H1 (cell line): ENCODE data around the gene FOXG1. TPM values are rescaled to one million over a fixed set of nuclear protein-coding genes. Genes with fewer than 3 reads are reported as not detected.

Experiments
- CTCF ChIA-PET: fragments of 300-600 bp; sonication (Branson Sonifier 250); formaldehyde crosslinking; loops from one replicate; lab custom pipeline; 2021; ENCODE audit not compliant: partially characterized antibody; lab: Charles Lee
- POLR2A ChIA-PET: fragments of 300-600 bp; sonication (Branson Sonifier 250); formaldehyde crosslinking; loops from one replicate; lab custom pipeline; 2021; ENCODE audit warnings: inconsistent platforms; ENCODE audit not compliant: partially characterized antibody; lab: Charles Lee
- DNase-seq, 2 experiments: peaks; one replicate each; pipeline versions ENCODE4 v3.0.0 to v3.0.0-alpha.2; 2010 to 2022; ENCODE audit warnings: low spot score in 2 of 2, low read depth in 1 of 2, mixed read lengths in 1 of 2
- FAIRE-seq: peaks from 2 replicates; lab custom pipeline; 2011; peaks lifted over from hg19 to GRCh38; lab: Jason Lieb, UNC
- H2AFZ ChIP-seq: 2 replicates; pipeline ENCODE4 v1.8.1; 2012; ENCODE audit warnings: low read length, inconsistent platforms
- H2AK5ac ChIP-seq: 2 replicates; pipeline ENCODE4 v1.6.1; 2013; ENCODE audit warnings: low read depth, low read length
- H2BK120ac ChIP-seq: replicated peaks from 2 replicates; pipeline ENCODE3; 2013; ENCODE audit warnings: low read depth, low read length, inconsistent platforms
- H2BK12ac ChIP-seq: 2 replicates; pipeline ENCODE4 v1.6.1; 2013; ENCODE audit warnings: low read depth, low read length
- H2BK15ac ChIP-seq: 2 replicates; pipeline ENCODE4 v1.6.1; 2013; ENCODE audit warnings: low read length
- H2BK20ac ChIP-seq: 2 replicates; pipeline ENCODE4 v1.6.1; 2013; ENCODE audit warnings: low read length
- H2BK5ac ChIP-seq: 2 replicates; pipeline ENCODE4 v1.6.1; 2013; ENCODE audit warnings: low read depth, low read length
- H3K14ac ChIP-seq: 2 replicates; pipeline ENCODE4 v1.6.1; 2013; ENCODE audit warnings: inconsistent platforms; ENCODE audit not compliant: insufficient read length
- H3K18ac ChIP-seq: 2 replicates; pipeline ENCODE4 v1.6.1; 2013; ENCODE audit warnings: low read length; ENCODE audit errors: extremely low read depth
- H3K23ac ChIP-seq: 2 replicates; pipeline ENCODE4 v1.6.1; 2013; ENCODE audit warnings: inconsistent platforms; ENCODE audit not compliant: insufficient read length
- H3K23me2 ChIP-seq: 2 replicates; pipeline ENCODE4 v1.6.1; 2013; ENCODE audit warnings: low read depth, low read length
- H3K27ac ChIP-seq: 2 replicates; pipeline ENCODE4 v1.6.1; 2011; ENCODE audit warnings: low read depth, low read length, inconsistent platforms
- H3K27me3 ChIP-seq, 4 experiments: replicated peaks in 1 of 4; 1 replicate in 1 of 4; 2 replicates in 3 of 4; pipeline versions ENCODE4 v1.6.1 to v1.8.1; 2011 to 2013; ENCODE audit warnings: low read length in 3 of 4, mild to moderate bottlenecking in 3 of 4, inconsistent platforms in 2 of 4, mixed read lengths in 2 of 4, moderate library complexity in 1 of 4; ENCODE audit not compliant: control insufficient read depth in 3 of 4, insufficient read depth in 3 of 4; ENCODE audit errors: extremely low read depth in 1 of 4
- H3K36me3 ChIP-seq, 4 experiments: 2 replicates each; pipeline versions ENCODE4 v1.6.1 to v1.8.1; 2011 to 2013; ENCODE audit warnings: mild to moderate bottlenecking in 4 of 4, low read length in 3 of 4, moderate library complexity in 2 of 4, control low read depth in 1 of 4, inconsistent platforms in 1 of 4; ENCODE audit not compliant: insufficient read depth in 4 of 4, control insufficient read depth in 2 of 4
- H3K4ac ChIP-seq: replicated peaks from 2 replicates; pipeline ENCODE3; 2013; ENCODE audit warnings: low read length, low read depth, mixed read lengths, inconsistent platforms; ENCODE audit not compliant: insufficient read length
- H3K4me1 ChIP-seq, 4 experiments: replicated peaks in 1 of 4; 1 replicate in 1 of 4; 2 replicates in 3 of 4; pipeline versions ENCODE4 v1.6.1 to v1.8.1; 2011 to 2013; ENCODE audit warnings: low read length in 3 of 4, inconsistent platforms in 2 of 4, mixed read lengths in 1 of 4; ENCODE audit not compliant: insufficient read depth in 4 of 4, control insufficient read depth in 3 of 4
- H3K4me2 ChIP-seq, 2 experiments: 2 replicates each; pipeline versions ENCODE4 v1.6.1 to v1.8.1; 2011 to 2013; ENCODE audit warnings: low read depth in 2 of 2, low read length in 2 of 2, control low read depth in 1 of 2, inconsistent platforms in 1 of 2, mild to moderate bottlenecking in 1 of 2; ENCODE audit not compliant: insufficient read depth in 1 of 2
- H3K4me3 ChIP-seq, 4 experiments: fragments of 200-600, 300-600 bp in 1 of 4; sonication (generic), shearing (Covaris generic), sonication (Bioruptor Twin) in 1 of 4; 2 replicates each; pipeline versions ENCODE4 v1.5.1 to v1.8.1; 2011 to 2016; ENCODE audit warnings: low read length in 4 of 4, low read depth in 3 of 4, control low read depth in 2 of 4, inconsistent platforms in 2 of 4, mild to moderate bottlenecking in 2 of 4, mixed read lengths in 1 of 4, moderate library complexity in 1 of 4; ENCODE audit not compliant: insufficient read depth in 2 of 4; ENCODE audit errors: extremely low read depth in 1 of 4
- H3K56ac ChIP-seq: replicated peaks from 2 replicates; pipeline ENCODE3; 2013; ENCODE audit warnings: low read depth, mild to moderate bottlenecking, mixed read lengths, low read length, inconsistent platforms; ENCODE audit not compliant: insufficient read length
- H3K79me1 ChIP-seq: 2 replicates; pipeline ENCODE4 v1.6.1; 2013; ENCODE audit warnings: low read depth, low read length, control low read depth
- H3K79me2 ChIP-seq, 2 experiments: 2 replicates each; pipeline versions ENCODE4 v1.6.1 to v1.8.1; 2012 to 2013; ENCODE audit warnings: low read length in 2 of 2, mild to moderate bottlenecking in 2 of 2, inconsistent platforms in 1 of 2; ENCODE audit not compliant: insufficient read depth in 2 of 2, control insufficient read depth in 1 of 2
- H3K9ac ChIP-seq, 4 experiments: replicated peaks in 1 of 4; 1 replicate in 1 of 4; 2 replicates in 3 of 4; pipeline versions ENCODE4 v1.6.1 to v1.8.1; 2011 to 2013; ENCODE audit warnings: low read depth in 3 of 4, low read length in 3 of 4, control low read depth in 2 of 4, mild to moderate bottlenecking in 2 of 4, moderate library complexity in 2 of 4, inconsistent platforms in 1 of 4; ENCODE audit errors: extremely low read depth in 1 of 4
- H3K9me3 ChIP-seq, 2 experiments: 2 replicates each; pipeline versions ENCODE4 v1.6.1 to v1.8.1; 2012 to 2013; ENCODE audit warnings: mild to moderate bottlenecking in 2 of 2, moderate library complexity in 2 of 2, control low read depth in 1 of 2, inconsistent platforms in 1 of 2, low read depth in 1 of 2, low read length in 1 of 2, mixed read lengths in 1 of 2; ENCODE audit not compliant: insufficient read depth in 2 of 2
- H4K20me1 ChIP-seq, 2 experiments: replicated peaks in 1 of 2; 2 replicates each; pipeline versions ENCODE3 to v1.8.1; 2011 to 2013; ENCODE audit warnings: inconsistent platforms in 2 of 2, low read length in 2 of 2, mild to moderate bottlenecking in 1 of 2; ENCODE audit not compliant: insufficient read depth in 2 of 2, control insufficient read depth in 1 of 2
- H4K5ac ChIP-seq: 2 replicates; pipeline ENCODE4 v1.6.1; 2013; ENCODE audit warnings: low read length, low read depth, mixed read lengths, inconsistent platforms; ENCODE audit not compliant: insufficient read length
- H4K8ac ChIP-seq: 2 replicates; pipeline ENCODE4 v1.8.0; 2013; ENCODE audit warnings: mild to moderate bottlenecking, moderate library complexity, low read length, inconsistent platforms; ENCODE audit not compliant: insufficient read depth; ENCODE audit errors: extremely low read depth
- H4K91ac ChIP-seq: replicated peaks from 2 replicates; pipeline ENCODE3; 2013; ENCODE audit warnings: low read length, mixed read lengths, inconsistent platforms; ENCODE audit not compliant: insufficient read length
- ATF2 ChIP-seq: IDR thresholded peaks from 2 replicates; pipeline ENCODE4 v1.6.1; 2012; ENCODE audit warnings: low read length, inconsistent platforms
- SUZ12 ChIP-seq: fragments of 200-600 bp; sonication (generic); IDR thresholded peaks from 2 replicates; pipeline ENCODE4 v1.6.1; 2012; ENCODE audit warnings: mild to moderate bottlenecking, inconsistent platforms, low read length, moderate library complexity, mixed read lengths
- WGBS, 2 experiments: shearing (Covaris generic) in 1 of 2; methylation state at CpG; one replicate each; pipeline versions ENCODE4 v1.1.6 to v1.1.7; 2013 to 2015; ENCODE audit warnings: low lambda C conversion rate in 2 of 2, mixed read lengths in 2 of 2, inconsistent platforms in 1 of 2, low coverage in 1 of 2, missing lambda C conversion rate in 1 of 2; ENCODE audit not compliant: insufficient replicate concordance in 2 of 2, insufficient coverage in 1 of 2, insufficient read length in 1 of 2; ENCODE audit errors: extremely low coverage in 1 of 2, missing lambda C conversion rate in 1 of 2; 5-methylcytosine and 5-hydroxymethylcytosine counted together
- polyA plus RNA-seq, 7 experiments: library from polyadenylated mRNA; depleted of rRNA in 3 of 7; stranded (reverse) in 5 of 7; unstranded in 2 of 7; fragments of >200 nt in 5 of 7; fragments of 200-250 nt in 2 of 7; gene quantifications; 1 replicate in 5 of 7; 2 replicates in 1 of 7; 4 replicates in 1 of 7; pipeline versions ENCODE4 v1.2.1 to v1.2.3, GENCODE V29; 2011 to 2013; ENCODE audit warnings: missing spikeins in 2 of 7, mixed read lengths in 2 of 7
- total RNA-seq: library from RNA; stranded (reverse); fragmentation: NEBNext Ultra II Directional; extraction: Animal tissue kit (Norgen Biotek cat#: 25700); gene quantifications from 2 replicates; pipeline ENCODE4 v1.2.1, GENCODE V29; 2021
- TF ChIP-seq, protein P1 (sequence below), 3 experiments: IDR thresholded peaks; 1 replicate in 2 of 3; 2 replicates in 1 of 3; pipeline versions ENCODE4 v1.5.1 to v1.6.1; 2011; ENCODE audit warnings: low read length in 3 of 3, mild to moderate bottlenecking in 3 of 3, inconsistent platforms in 2 of 3, low read depth in 1 of 3, moderate library complexity in 1 of 3; ENCODE audit not compliant: insufficient read depth in 1 of 3; ENCODE audit errors: control extremely low read depth in 1 of 3

FOXG1 gene
- total and polyA plus RNA-seq, 2 of the 8 experiments (the other 6 are each of a cell fraction or from before 2014, with no cell fraction given), result 0.03 to 0.24 TPM

DNA sequence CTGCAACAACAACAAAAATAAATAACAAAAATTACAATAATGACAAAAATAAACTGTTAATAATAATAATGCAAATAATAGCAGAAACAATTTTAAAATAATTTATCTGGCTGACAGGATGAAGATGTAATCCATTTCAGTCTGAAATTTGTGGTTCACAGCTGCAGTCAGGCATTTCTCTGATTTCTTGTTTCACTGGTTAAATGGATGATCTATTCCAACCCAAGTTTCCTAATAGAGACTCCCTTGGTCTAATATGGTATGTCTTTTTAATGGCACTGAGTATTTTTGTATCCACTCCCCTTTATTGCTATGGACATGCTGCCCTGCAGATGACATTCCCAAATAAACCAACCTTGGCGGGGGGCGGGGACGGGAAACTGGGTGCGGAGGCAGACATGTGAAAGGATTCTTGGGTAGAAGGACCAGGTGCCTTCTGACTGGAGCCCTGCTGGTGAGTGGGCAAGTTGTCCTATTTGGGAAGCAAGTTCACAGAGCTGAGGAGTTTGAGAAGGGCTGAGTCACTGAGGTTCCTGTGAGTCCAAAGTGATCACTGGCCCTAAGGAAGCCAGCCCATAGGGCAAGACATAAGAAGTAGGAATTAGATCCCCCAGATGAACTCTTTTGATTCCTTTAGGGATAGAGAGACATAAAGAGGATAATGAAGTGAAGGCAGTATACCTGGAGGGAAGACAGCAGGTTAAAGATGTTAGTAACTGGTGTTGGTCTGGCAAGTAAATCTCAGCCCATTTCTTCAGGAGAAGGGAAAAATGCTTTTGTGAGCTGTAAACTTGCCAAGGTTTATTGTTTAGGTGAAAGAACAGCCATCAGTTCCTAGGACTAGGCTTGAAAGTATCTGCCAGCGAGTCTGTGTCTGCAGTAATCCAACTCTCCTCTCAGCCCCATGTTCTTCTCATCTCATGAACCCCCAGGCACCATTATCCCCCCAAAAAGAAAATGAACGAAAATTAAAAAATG is 14.5 kb downstream of the FOXG1 start:
- Histone ChIP-seq H3K23me2 (peaks cover 11% of the 10 kb centered on the region), H3K4me2 (peak overlapping the region in 1 of 2 experiments; percentile 4; a peak in 1 of 4 replicates), H3K14ac (no peak overlapping the region), H3K4me3 (no peak overlapping the region), H3K23ac (no peak overlapping the region), H4K91ac (no peak overlapping the region), H2AK5ac (no peak overlapping the region), H2BK20ac (no peak overlapping the region), H2BK5ac (no peak overlapping the region; the same call in 1 of the 2 replicates), H3K79me1 (no peaks in the 10 kb centered on the region), H3K36me3 (no peaks in the 10 kb centered on the region), H3K4ac (no peak overlapping the region), H3K79me2 (no peaks in the 10 kb centered on the region), H2BK120ac (no peak overlapping the region), H3K18ac (no peak overlapping the region), H3K27ac (no peak overlapping the region), H3K9me3 (no peaks in the 10 kb centered on the region), H2BK12ac (no peak overlapping the region), H4K8ac (no peak overlapping the region), H4K5ac (no peak overlapping the region), H3K9ac (no peak overlapping the region), H2BK15ac (no peak overlapping the region), H4K20me1 (peaks cover 0 to 2% of the 10 kb centered on the region in 2 experiments), H3K4me1 (peaks cover 4 to 11% (median 6%) of the 10 kb centered on the region in 4 experiments; a peak in 6 of 7 replicates), H3K27me3 (peaks cover 34 to 93% (median 61%) of the 10 kb centered on the region in 4 experiments), H2AFZ (no peak overlapping the region), H3K56ac (no peak overlapping the region)
- 12% methylated on average over 6 of the region's 6 CpGs; no CpG with 5 or more reads in 1 of the 2 experiments for WGBS, 2 experiments
- TF ChIP-seq ATF2 (no peak), SUZ12 (peak; percentile 14)
- TF ChIP-seq, protein P1, sequence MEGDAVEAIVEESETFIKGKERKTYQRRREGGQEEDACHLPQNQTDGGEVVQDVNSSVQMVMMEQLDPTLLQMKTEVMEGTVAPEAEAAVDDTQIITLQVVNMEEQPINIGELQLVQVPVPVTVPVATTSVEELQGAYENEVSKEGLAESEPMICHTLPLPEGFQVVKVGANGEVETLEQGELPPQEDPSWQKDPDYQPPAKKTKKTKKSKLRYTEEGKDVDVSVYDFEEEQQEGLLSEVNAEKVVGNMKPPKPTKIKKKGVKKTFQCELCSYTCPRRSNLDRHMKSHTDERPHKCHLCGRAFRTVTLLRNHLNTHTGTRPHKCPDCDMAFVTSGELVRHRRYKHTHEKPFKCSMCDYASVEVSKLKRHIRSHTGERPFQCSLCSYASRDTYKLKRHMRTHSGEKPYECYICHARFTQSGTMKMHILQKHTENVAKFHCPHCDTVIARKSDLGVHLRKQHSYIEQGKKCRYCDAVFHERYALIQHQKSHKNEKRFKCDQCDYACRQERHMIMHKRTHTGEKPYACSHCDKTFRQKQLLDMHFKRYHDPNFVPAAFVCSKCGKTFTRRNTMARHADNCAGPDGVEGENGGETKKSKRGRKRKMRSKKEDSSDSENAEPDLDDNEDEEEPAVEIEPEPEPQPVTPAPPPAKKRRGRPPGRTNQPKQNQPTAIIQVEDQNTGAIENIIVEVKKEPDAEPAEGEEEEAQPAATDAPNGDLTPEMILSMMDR (IDR thresholded peaks at IDR 0.05; ENCODE audit: control extremely low read depth in 1 of 3, insufficient read depth in 1 of 3, low read depth in 1 of 3, low read length in 3 of 3), result peak in 1 of 3 experiments; percentile 13; a peak in 1 of 4 replicates
- ChIA-PET CTCF (interaction anchor here (0.9 to 5.2 kb wide), 10 partner anchors 8 to 756 kb away, joined by 3 to 36 read pairs (median 4); no protein-coding TSS in a partner anchor), POLR2A (no interaction called here)
- no peak for DNase-seq
- FAIRE-seq, result peak; percentile 83
